OCI-LY1 (cell line): ENCODE data around the gene IDH2.

Experiments used
- CTCF ChIP-seq: fragments of 200-600 bp; sonication (generic), shearing (Covaris generic); IDR thresholded peaks from 2 replicates; pipeline ENCODE4 v1.5.1; 2017; ENCODE audit warnings: mild to moderate bottlenecking, antibody characterized with exemption, low read length, moderate library complexity, mixed read lengths
- EZH2 ChIP-seq: fragments of 200-600 bp; sonication (generic), shearing (Covaris generic); IDR thresholded peaks from 2 replicates; pipeline ENCODE4 v1.8.0; 2017; ENCODE audit warnings: borderline replicate concordance, mixed run types, mild to moderate bottlenecking, antibody characterized with exemption, low read length, moderate library complexity, mixed read lengths

- TF ChIP-seq CTCF (no peak), EZH2 (no peak)
Observed at GRCh38 chr15:90105521-90105920, 3.3 kb upstream of the IDH2 start.
